GM23338 (cell line): ENCODE measurements around the gene FXYD6. TPM values are rescaled to one million over a fixed set of nuclear protein-coding genes. Genes with fewer than 3 reads are reported as not detected.

Source experiments
- ATAC-seq: fragments of 200-7000 bp; cut with Tn5 transposase; 3 replicates; pipeline ENCODE4 v1.9.1; 2020
- DNase-seq: peaks from one replicate; pipeline ENCODE4 v3.0.0-alpha.2; 2015; ENCODE audit warnings: low spot score
- H2AFZ ChIP-seq: fragments of 200-600 bp; sonication (generic); 2 replicates; pipeline ENCODE4 v1.8.0; 2016; ENCODE audit warnings: antibody characterized with exemption, mild to moderate bottlenecking, moderate library complexity
- H3F3A ChIP-seq: fragments of 200-600 bp; sonication (generic); replicated peaks from 2 replicates; pipeline ENCODE4 v1.8.0; 2017; ENCODE audit warnings: antibody characterized with exemption, mixed run types, low read depth
- H3K27ac ChIP-seq: fragments of 200-600 bp; sonication (generic); 2 replicates; pipeline ENCODE4 v1.6.1; 2016; ENCODE audit warnings: low read depth
- H3K27me3 ChIP-seq: fragments of 200-600 bp; sonication (generic); 2 replicates; pipeline ENCODE4 v1.8.0; 2016; ENCODE audit warnings: mild to moderate bottlenecking, mixed run types, moderate library complexity; ENCODE audit not compliant: insufficient read depth
- H3K36me3 ChIP-seq: fragments of 200-600 bp; sonication (generic); 2 replicates; pipeline ENCODE4 v1.8.0; 2016; ENCODE audit warnings: mild to moderate bottlenecking; ENCODE audit not compliant: insufficient read depth
- H3K4me1 ChIP-seq: fragments of 200-600 bp; sonication (generic); 2 replicates; pipeline ENCODE4 v1.8.0; 2016; ENCODE audit warnings: mild to moderate bottlenecking, moderate library complexity; ENCODE audit not compliant: insufficient read depth
- H3K4me2 ChIP-seq: fragments of 200-600 bp; sonication (generic); 2 replicates; pipeline ENCODE4 v1.7.1; 2017; ENCODE audit warnings: mixed run types
- H3K4me3 ChIP-seq: fragments of 200-600 bp; sonication (generic); 2 replicates; pipeline ENCODE4 v1.6.1; 2016; ENCODE audit warnings: mixed run types
- H3K79me2 ChIP-seq: fragments of 200-600 bp; sonication (generic); replicated peaks from 2 replicates; pipeline ENCODE4 v1.8.0; 2017; ENCODE audit warnings: mild to moderate bottlenecking; ENCODE audit not compliant: insufficient read depth
- H3K9me2 ChIP-seq: fragments of 200-600 bp; sonication (generic); 2 replicates; pipeline ENCODE4 v1.8.0; 2017; ENCODE audit not compliant: insufficient read depth
- H4K20me1 ChIP-seq: fragments of 200-600 bp; sonication (generic); replicated peaks from 2 replicates; pipeline ENCODE4 v1.8.0; 2017; ENCODE audit warnings: mild to moderate bottlenecking; ENCODE audit not compliant: insufficient read depth
- H3K27ac Mint-ChIP-seq: 2 replicates; pipeline ENCODE4 v1.8.0; 2020; ENCODE audit warnings: inconsistent platforms, mild to moderate bottlenecking, moderate library complexity, mixed read lengths
- H3K27me3 Mint-ChIP-seq: 3 replicates; pipeline ENCODE4 v1.8.0; 2022; ENCODE audit warnings: low read depth, mild to moderate bottlenecking, moderate library complexity, mixed read lengths, inconsistent platforms; ENCODE audit not compliant: insufficient read depth, poor library complexity
- H3K36me3 Mint-ChIP-seq: 3 replicates; pipeline ENCODE4 v1.8.0; 2021; ENCODE audit warnings: low read depth, mild to moderate bottlenecking, inconsistent platforms, moderate library complexity, mixed read lengths
- H3K4me1 Mint-ChIP-seq: 3 replicates; pipeline ENCODE4 v1.8.0; 2020; ENCODE audit warnings: mild to moderate bottlenecking, inconsistent platforms, mixed read lengths
- H3K4me3 Mint-ChIP-seq: 3 replicates; pipeline ENCODE4 v1.8.0; 2021; ENCODE audit warnings: moderate library complexity, mild to moderate bottlenecking, inconsistent platforms, mixed read lengths
- H3K9me3 Mint-ChIP-seq: 3 replicates; pipeline ENCODE4 v1.8.0; 2020; ENCODE audit warnings: moderate library complexity, mild to moderate bottlenecking, inconsistent platforms, mixed read lengths
- CREB1 ChIP-seq: fragments of 250-450 bp; sonication (Bioruptor Pico); IDR thresholded peaks from 2 replicates; pipeline ENCODE4 v1.5.0; 2020; ENCODE audit warnings: low read depth, mild to moderate bottlenecking, moderate library complexity
- EZH2 ChIP-seq: fragments of 200-600 bp; sonication (generic); IDR thresholded peaks from one replicate; pipeline ENCODE4 v1.8.0; 2017; ENCODE audit warnings: antibody characterized with exemption, mild to moderate bottlenecking, low read depth; ENCODE audit not compliant: unreplicated experiment
- EZH2phosphoT487 ChIP-seq: fragments of 200-600 bp; sonication (generic); IDR thresholded peaks from one replicate; pipeline ENCODE4 v1.8.1; 2018; ENCODE audit warnings: antibody characterized with exemption; ENCODE audit not compliant: unreplicated experiment
- JUNB ChIP-seq: IDR thresholded peaks from one replicate; pipeline ENCODE4 v1.6.1; 2016; ENCODE audit warnings: antibody characterized with exemption; ENCODE audit not compliant: unreplicated experiment
- STAT1 ChIP-seq: IDR thresholded peaks from one replicate; pipeline ENCODE4 v1.6.1; 2016; ENCODE audit warnings: antibody characterized with exemption; ENCODE audit not compliant: unreplicated experiment
- ZNF114 ChIP-seq: fragments of 250-450 bp; sonication (Bioruptor Pico); IDR thresholded peaks from 2 replicates; pipeline ENCODE4 v1.5.0; 2020; ENCODE audit warnings: mild to moderate bottlenecking, moderate library complexity
- ZNF331 ChIP-seq: fragments of 250-450 bp; sonication (Bioruptor Pico); IDR thresholded peaks from 2 replicates; pipeline ENCODE4 v1.5.0; 2020; ENCODE audit warnings: low read depth, mild to moderate bottlenecking, moderate library complexity
- polyA plus RNA-seq: library from polyadenylated mRNA; unstranded; fragments of >200 nt; fragmentation: Nextera tagmentation; extraction: Ambion mirVana; gene quantifications from 2 replicates; pipeline ENCODE4 v1.2.1, GENCODE V29; 2016
- total RNA-seq: library from RNA; depleted of rRNA; stranded (reverse); fragments of >200 nt; shearing (Covaris generic); gene quantifications from 2 replicates; pipeline ENCODE4 v1.2.3, GENCODE V29; 2014
- TF ChIP-seq, protein P1 (sequence below): fragments of 250-450 bp; sonication (Bioruptor Pico); IDR thresholded peaks from 2 replicates; pipeline ENCODE4 v1.5.0; 2020; ENCODE audit warnings: mild to moderate bottlenecking, moderate library complexity
- TF ChIP-seq, protein P2 (sequence below): IDR thresholded peaks from 2 replicates; pipeline ENCODE4 v1.6.1; 2016; ENCODE audit warnings: antibody characterized with exemption
- TF ChIP-seq, protein P3 (sequence below), 2 experiments: fragments of 200-600 bp in 1 of 2; sonication (generic) in 1 of 2; conservative IDR thresholded peaks; 2 replicates each; pipeline versions ENCODE4 v1.5.1 to v1.6.1; 2016 to 2017; ENCODE audit warnings: antibody characterized with exemption in 2 of 2, low read depth in 2 of 2, mild to moderate bottlenecking in 2 of 2, moderate library complexity in 1 of 2
- TF ChIP-seq, protein P4 (sequence below): IDR thresholded peaks from one replicate; pipeline ENCODE4 v1.6.1; 2018; ENCODE audit warnings: antibody characterized with exemption; ENCODE audit not compliant: unreplicated experiment

The FXYD6 gene
- total and polyA plus RNA-seq, 2 experiments from 2014 or later = 26.2 to 30.7 TPM

DNA sequence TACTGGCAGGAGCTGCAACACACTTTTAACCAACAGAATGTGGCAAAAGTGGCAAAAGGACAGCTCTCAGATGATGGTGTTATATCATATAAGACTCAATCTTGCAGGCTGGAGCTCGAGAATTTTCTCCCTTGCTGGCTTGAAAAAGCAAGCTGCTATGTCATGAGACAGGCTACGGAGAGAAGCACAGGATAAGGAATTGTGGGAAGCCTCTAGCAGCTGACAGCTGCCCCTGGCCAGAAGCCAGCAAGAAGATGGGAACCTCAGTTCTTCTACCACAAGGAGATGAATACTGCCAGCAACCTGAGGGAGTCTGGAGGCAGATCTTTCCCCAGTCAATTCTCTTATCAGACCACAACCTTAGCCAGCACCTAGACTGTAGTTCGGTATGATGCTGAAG is 24.6 kb downstream of the FXYD6 start:
- TF ChIP-seq ZNF331 (no peak), STAT1 (no peak), ZNF114 (no peak), EZH2 (no peak), JUNB (no peak), CREB1 (CRISPR knock-in tag) (no peak), EZH2phosphoT487 (no peak)
- TF ChIP-seq, protein P1, sequence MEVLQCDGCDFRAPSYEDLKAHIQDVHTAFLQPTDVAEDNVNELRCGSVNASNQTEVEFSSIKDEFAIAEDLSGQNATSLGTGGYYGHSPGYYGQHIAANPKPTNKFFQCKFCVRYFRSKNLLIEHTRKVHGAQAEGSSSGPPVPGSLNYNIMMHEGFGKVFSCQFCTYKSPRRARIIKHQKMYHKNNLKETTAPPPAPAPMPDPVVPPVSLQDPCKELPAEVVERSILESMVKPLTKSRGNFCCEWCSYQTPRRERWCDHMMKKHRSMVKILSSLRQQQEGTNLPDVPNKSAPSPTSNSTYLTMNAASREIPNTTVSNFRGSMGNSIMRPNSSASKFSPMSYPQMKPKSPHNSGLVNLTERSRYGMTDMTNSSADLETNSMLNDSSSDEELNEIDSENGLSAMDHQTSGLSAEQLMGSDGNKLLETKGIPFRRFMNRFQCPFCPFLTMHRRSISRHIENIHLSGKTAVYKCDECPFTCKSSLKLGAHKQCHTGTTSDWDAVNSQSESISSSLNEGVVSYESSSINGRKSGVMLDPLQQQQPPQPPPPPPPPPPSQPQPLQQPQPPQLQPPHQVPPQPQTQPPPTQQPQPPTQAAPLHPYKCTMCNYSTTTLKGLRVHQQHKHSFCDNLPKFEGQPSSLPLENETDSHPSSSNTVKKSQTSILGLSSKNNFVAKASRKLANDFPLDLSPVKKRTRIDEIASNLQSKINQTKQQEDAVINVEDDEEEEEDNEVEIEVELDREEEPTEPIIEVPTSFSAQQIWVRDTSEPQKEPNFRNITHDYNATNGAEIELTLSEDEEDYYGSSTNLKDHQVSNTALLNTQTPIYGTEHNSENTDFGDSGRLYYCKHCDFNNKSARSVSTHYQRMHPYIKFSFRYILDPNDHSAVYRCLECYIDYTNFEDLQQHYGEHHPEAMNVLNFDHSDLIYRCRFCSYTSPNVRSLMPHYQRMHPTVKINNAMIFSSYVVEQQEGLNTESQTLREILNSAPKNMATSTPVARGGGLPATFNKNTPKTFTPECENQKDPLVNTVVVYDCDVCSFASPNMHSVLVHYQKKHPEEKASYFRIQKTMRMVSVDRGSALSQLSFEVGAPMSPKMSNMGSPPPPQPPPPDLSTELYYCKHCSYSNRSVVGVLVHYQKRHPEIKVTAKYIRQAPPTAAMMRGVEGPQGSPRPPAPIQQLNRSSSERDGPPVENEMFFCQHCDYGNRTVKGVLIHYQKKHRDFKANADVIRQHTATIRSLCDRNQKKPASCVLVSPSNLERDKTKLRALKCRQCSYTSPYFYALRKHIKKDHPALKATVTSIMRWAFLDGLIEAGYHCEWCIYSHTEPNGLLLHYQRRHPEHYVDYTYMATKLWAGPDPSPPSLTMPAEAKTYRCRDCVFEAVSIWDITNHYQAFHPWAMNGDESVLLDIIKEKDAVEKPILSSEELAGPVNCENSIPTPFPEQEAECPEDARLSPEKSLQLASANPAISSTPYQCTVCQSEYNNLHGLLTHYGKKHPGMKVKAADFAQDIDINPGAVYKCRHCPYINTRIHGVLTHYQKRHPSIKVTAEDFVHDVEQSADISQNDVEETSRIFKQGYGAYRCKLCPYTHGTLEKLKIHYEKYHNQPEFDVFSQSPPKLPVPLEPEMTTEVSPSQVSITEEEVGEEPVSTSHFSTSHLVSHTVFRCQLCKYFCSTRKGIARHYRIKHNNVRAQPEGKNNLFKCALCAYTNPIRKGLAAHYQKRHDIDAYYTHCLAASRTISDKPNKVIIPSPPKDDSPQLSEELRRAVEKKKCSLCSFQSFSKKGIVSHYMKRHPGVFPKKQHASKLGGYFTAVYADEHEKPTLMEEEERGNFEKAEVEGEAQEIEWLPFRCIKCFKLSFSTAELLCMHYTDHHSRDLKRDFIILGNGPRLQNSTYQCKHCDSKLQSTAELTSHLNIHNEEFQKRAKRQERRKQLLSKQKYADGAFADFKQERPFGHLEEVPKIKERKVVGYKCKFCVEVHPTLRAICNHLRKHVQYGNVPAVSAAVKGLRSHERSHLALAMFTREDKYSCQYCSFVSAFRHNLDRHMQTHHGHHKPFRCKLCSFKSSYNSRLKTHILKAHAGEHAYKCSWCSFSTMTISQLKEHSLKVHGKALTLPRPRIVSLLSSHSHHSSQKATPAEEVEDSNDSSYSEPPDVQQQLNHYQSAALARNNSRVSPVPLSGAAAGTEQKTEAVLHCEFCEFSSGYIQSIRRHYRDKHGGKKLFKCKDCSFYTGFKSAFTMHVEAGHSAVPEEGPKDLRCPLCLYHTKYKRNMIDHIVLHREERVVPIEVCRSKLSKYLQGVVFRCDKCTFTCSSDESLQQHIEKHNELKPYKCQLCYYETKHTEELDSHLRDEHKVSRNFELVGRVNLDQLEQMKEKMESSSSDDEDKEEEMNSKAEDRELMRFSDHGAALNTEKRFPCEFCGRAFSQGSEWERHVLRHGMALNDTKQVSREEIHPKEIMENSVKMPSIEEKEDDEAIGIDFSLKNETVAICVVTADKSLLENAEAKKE (CRISPR knock-in tag) = no peak
- TF ChIP-seq, protein P2, sequence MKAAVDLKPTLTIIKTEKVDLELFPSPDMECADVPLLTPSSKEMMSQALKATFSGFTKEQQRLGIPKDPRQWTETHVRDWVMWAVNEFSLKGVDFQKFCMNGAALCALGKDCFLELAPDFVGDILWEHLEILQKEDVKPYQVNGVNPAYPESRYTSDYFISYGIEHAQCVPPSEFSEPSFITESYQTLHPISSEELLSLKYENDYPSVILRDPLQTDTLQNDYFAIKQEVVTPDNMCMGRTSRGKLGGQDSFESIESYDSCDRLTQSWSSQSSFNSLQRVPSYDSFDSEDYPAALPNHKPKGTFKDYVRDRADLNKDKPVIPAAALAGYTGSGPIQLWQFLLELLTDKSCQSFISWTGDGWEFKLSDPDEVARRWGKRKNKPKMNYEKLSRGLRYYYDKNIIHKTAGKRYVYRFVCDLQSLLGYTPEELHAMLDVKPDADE = no peak
- TF ChIP-seq, protein P3, sequence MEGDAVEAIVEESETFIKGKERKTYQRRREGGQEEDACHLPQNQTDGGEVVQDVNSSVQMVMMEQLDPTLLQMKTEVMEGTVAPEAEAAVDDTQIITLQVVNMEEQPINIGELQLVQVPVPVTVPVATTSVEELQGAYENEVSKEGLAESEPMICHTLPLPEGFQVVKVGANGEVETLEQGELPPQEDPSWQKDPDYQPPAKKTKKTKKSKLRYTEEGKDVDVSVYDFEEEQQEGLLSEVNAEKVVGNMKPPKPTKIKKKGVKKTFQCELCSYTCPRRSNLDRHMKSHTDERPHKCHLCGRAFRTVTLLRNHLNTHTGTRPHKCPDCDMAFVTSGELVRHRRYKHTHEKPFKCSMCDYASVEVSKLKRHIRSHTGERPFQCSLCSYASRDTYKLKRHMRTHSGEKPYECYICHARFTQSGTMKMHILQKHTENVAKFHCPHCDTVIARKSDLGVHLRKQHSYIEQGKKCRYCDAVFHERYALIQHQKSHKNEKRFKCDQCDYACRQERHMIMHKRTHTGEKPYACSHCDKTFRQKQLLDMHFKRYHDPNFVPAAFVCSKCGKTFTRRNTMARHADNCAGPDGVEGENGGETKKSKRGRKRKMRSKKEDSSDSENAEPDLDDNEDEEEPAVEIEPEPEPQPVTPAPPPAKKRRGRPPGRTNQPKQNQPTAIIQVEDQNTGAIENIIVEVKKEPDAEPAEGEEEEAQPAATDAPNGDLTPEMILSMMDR (conservative IDR thresholded peaks at IDR 0.05; ENCODE audit: low read depth in 2 of 2) = no peak
- TF ChIP-seq, protein P4, sequence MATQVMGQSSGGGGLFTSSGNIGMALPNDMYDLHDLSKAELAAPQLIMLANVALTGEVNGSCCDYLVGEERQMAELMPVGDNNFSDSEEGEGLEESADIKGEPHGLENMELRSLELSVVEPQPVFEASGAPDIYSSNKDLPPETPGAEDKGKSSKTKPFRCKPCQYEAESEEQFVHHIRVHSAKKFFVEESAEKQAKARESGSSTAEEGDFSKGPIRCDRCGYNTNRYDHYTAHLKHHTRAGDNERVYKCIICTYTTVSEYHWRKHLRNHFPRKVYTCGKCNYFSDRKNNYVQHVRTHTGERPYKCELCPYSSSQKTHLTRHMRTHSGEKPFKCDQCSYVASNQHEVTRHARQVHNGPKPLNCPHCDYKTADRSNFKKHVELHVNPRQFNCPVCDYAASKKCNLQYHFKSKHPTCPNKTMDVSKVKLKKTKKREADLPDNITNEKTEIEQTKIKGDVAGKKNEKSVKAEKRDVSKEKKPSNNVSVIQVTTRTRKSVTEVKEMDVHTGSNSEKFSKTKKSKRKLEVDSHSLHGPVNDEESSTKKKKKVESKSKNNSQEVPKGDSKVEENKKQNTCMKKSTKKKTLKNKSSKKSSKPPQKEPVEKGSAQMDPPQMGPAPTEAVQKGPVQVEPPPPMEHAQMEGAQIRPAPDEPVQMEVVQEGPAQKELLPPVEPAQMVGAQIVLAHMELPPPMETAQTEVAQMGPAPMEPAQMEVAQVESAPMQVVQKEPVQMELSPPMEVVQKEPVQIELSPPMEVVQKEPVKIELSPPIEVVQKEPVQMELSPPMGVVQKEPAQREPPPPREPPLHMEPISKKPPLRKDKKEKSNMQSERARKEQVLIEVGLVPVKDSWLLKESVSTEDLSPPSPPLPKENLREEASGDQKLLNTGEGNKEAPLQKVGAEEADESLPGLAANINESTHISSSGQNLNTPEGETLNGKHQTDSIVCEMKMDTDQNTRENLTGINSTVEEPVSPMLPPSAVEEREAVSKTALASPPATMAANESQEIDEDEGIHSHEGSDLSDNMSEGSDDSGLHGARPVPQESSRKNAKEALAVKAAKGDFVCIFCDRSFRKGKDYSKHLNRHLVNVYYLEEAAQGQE = no peak
- Mint-ChIP-seq H3K4me3 (no peak overlapping the region), H3K4me1 (peaks cover 23% of the 10 kb centered on the region), H3K27me3 (peaks cover 2% of the 10 kb centered on the region), H3K27ac (no peak overlapping the region), H3K36me3 (peaks cover 13% of the 10 kb centered on the region), H3K9me3 (peaks cover 9% of the 10 kb centered on the region; the same call in 2 of the 3 replicates)
- H3K4me1 ChIP-seq = no peaks in the 10 kb centered on the region
- H3K79me2 ChIP-seq = no peaks in the 10 kb centered on the region
- H3K36me3 ChIP-seq = no peaks in the 10 kb centered on the region
- no peaks in the 10 kb centered on the region for H3F3A ChIP-seq
- no peak overlapping the region for H3K27ac ChIP-seq
- no peak overlapping the region for H2AFZ ChIP-seq
- H3K4me3 ChIP-seq = no peak overlapping the region
- H4K20me1 ChIP-seq = no peaks in the 10 kb centered on the region; the same call in 1 of the 2 replicates
- H3K4me2 ChIP-seq = no peak overlapping the region
- DNase-seq (no peak), ATAC-seq (no peak)
- H3K9me2 ChIP-seq = no peaks in the 10 kb centered on the region
- no peaks in the 10 kb centered on the region for H3K27me3 ChIP-seq
